GM21825 (cell line): ENCODE measurements around the gene NIT2.
A peak's percentile ranks its signal among the peaks of the same experiment; 100 is the strongest.
"Not testable (repeated sequence)": the region's sequence is repeated elsewhere in the genome, so short reads cannot be mapped to it uniquely, and the experiment has no call there.

Experiments used
- ATAC-seq: cut with Tn5 transposase; IDR thresholded peaks from one replicate; pipeline ENCODE4 v1.9.1; 2021; ENCODE audit warnings: mild to moderate bottlenecking, moderate library complexity; ENCODE audit not compliant: unreplicated experiment

NIT2 gene

GRCh38 chr3:100336229-100336628 lies 1.7 kb downstream of the NIT2 start:
- ATAC-seq = not testable (repeated sequence)

- ATAC-seq = no peak
Measured at GRCh38 chr3:100338911-100339310, 4.4 kb downstream of the NIT2 start.

GRCh38 chr3:100339786-100340185 lies 5.2 kb downstream of the NIT2 start:
- ATAC-seq = no peak

- ATAC-seq = no peak
Measured at GRCh38 chr3:100340527-100340926, 6.0 kb downstream of the NIT2 start.

GRCh38 chr3:100348727-100349126 lies 14.2 kb downstream of the NIT2 start:
- ATAC-seq = no peak

GRCh38 chr3:100351770-100352169 lies 17.2 kb downstream of the NIT2 start:
- not testable (repeated sequence) for ATAC-seq

GRCh38 chr3:100352296-100353231 lies 18.0 kb downstream of the NIT2 start:
- ATAC-seq = no peak

GRCh38 chr3:100354850-100355249 lies 20.3 kb downstream of the NIT2 start:
- peak; percentile 59 for ATAC-seq

GRCh38 chr3:100358413-100358812 lies 23.9 kb downstream of the NIT2 start:
- no peak for ATAC-seq

GRCh38 chr3:100359035-100359434 lies 24.5 kb downstream of the NIT2 start:
- ATAC-seq = no peak

- ATAC-seq = no peak
Measured at GRCh38 chr3:100360757-100361496, 26.4 kb downstream of the NIT2 start.

GRCh38 chr3:100361897-100362296 lies 27.3 kb downstream of the NIT2 start:
- ATAC-seq = no peak

- ATAC-seq = no peak
Measured at GRCh38 chr3:100364421-100364820, 29.9 kb downstream of the NIT2 start.

- no peak for ATAC-seq
Measured at GRCh38 chr3:100366424-100366823, 31.9 kb downstream of the NIT2 start.

GRCh38 chr3:100368441-100368840 lies 33.9 kb downstream of the NIT2 start:
- no peak for ATAC-seq

- no peak for ATAC-seq
Measured at GRCh38 chr3:100370756-100371155, 36.2 kb downstream of the NIT2 start.

GRCh38 chr3:100374521-100374920 lies 40.0 kb downstream of the NIT2 start:
- ATAC-seq = no peak

- no peak for ATAC-seq
Measured at GRCh38 chr3:100376301-100376700, 41.7 kb downstream of the NIT2 start.

GRCh38 chr3:100384733-100385525 lies 50.4 kb downstream of the NIT2 start:
- ATAC-seq = no peak

- ATAC-seq = no peak
Measured at GRCh38 chr3:100386437-100387074, 52.0 kb downstream of the NIT2 start.

GRCh38 chr3:100389025-100389424 lies 54.5 kb downstream of the NIT2 start:
- ATAC-seq = no peak
